ENCODE results near the gene HES6.

GRCh38 chr2:238250896-238251295 is 11.1 kb upstream of the HES6 start:
- TF ChIP-seq EZH2 (IDR thresholded peaks at IDR 0.05; ENCODE audit: borderline replicate concordance) = no peak
- TF ChIP-seq, protein P1, sequence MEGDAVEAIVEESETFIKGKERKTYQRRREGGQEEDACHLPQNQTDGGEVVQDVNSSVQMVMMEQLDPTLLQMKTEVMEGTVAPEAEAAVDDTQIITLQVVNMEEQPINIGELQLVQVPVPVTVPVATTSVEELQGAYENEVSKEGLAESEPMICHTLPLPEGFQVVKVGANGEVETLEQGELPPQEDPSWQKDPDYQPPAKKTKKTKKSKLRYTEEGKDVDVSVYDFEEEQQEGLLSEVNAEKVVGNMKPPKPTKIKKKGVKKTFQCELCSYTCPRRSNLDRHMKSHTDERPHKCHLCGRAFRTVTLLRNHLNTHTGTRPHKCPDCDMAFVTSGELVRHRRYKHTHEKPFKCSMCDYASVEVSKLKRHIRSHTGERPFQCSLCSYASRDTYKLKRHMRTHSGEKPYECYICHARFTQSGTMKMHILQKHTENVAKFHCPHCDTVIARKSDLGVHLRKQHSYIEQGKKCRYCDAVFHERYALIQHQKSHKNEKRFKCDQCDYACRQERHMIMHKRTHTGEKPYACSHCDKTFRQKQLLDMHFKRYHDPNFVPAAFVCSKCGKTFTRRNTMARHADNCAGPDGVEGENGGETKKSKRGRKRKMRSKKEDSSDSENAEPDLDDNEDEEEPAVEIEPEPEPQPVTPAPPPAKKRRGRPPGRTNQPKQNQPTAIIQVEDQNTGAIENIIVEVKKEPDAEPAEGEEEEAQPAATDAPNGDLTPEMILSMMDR (IDR thresholded peaks at IDR 0.05; ENCODE audit: poor library complexity) = no peak

All from hepatocyte (in vitro differentiated cells).